NCI-H774 (cell line): ENCODE measurements around the gene POU3F3.

Source experiments
- DNase-seq: peaks from one replicate; lab custom pipeline; 2025; lab: John Stamatoyannopoulos, UW

The POU3F3 gene

GRCh38 chr2:104847586-104848160 lies 6.2 kb upstream of the POU3F3 start:
- no peak for DNase-seq

GRCh38 chr2:104848526-104848925 lies 5.4 kb upstream of the POU3F3 start:
- no peak for DNase-seq

GRCh38 chr2:104849101-104849500 lies 4.8 kb upstream of the POU3F3 start:
- no peak for DNase-seq

- DNase-seq, result peak; percentile 61
Measured at GRCh38 chr2:104849618-104850141, 4.2 kb upstream of the POU3F3 start.

GRCh38 chr2:104850361-104851290 lies 3.3 kb upstream of the POU3F3 start:
- DNase-seq, result no peak

- DNase-seq, result peak; percentile 30
Measured at GRCh38 chr2:104851291-104852089, 2.4 kb upstream of the POU3F3 start.

- no peak for DNase-seq
Measured at GRCh38 chr2:104852090-104852666, 1.7 kb upstream of the POU3F3 start.

- no peak for DNase-seq
Measured at GRCh38 chr2:104854498-104855220, 744 bp downstream of the POU3F3 start.

GRCh38 chr2:104855221-104856085 lies 1.5 kb downstream of the POU3F3 start:
- no peak for DNase-seq

- no peak for DNase-seq
Measured at GRCh38 chr2:104856086-104856972, 2.4 kb downstream of the POU3F3 start.

- DNase-seq, result no peak
Measured at GRCh38 chr2:104856973-104857261, 3.0 kb downstream of the POU3F3 start.

- no peak for DNase-seq
Measured at GRCh38 chr2:104857262-104858005, 3.5 kb downstream of the POU3F3 start.

- DNase-seq, result no peak
Measured at GRCh38 chr2:104858006-104858978, 4.4 kb downstream of the POU3F3 start.

- DNase-seq, result no peak
Measured at GRCh38 chr2:104859291-104859765, 5.4 kb downstream of the POU3F3 start.

GRCh38 chr2:104859766-104860450 lies 6.0 kb downstream of the POU3F3 start:
- DNase-seq, result no peak

GRCh38 chr2:104860451-104860790 lies 6.5 kb downstream of the POU3F3 start:
- DNase-seq, result no peak
